GM10266 (cell line): ENCODE measurements around the gene HID1.
"Not testable (repeated sequence)": the region's sequence is repeated elsewhere in the genome, so short reads cannot be mapped to it uniquely, and the experiment has no call there.

ENCODE experiments used
- DNase-seq: peaks from one replicate; pipeline ENCODE4 v3.0.0; 2012; ENCODE audit errors: extremely low spot score
- TF ChIP-seq, protein P1 (sequence below): IDR thresholded peaks from 2 replicates; pipeline ENCODE4 v1.5.1; 2012; ENCODE audit warnings: mild to moderate bottlenecking, low read depth; ENCODE audit not compliant: control insufficient read depth, insufficient read depth; ENCODE audit errors: missing control alignments

HID1 gene

DNA sequence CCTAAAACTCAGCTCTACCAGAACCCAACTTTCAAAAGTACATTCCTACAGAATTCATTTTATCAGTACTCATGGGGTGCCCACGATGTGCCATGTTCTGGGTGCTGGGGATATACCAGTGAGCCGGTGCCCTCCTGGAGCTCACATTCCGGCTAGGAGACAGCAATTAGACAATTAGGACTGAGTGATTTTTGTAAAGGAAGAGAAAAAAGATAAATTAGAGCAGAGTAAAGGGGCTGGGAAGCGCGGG is 39.5 kb upstream of the HID1 start:
- no peak for DNase-seq
- TF ChIP-seq, protein P1, sequence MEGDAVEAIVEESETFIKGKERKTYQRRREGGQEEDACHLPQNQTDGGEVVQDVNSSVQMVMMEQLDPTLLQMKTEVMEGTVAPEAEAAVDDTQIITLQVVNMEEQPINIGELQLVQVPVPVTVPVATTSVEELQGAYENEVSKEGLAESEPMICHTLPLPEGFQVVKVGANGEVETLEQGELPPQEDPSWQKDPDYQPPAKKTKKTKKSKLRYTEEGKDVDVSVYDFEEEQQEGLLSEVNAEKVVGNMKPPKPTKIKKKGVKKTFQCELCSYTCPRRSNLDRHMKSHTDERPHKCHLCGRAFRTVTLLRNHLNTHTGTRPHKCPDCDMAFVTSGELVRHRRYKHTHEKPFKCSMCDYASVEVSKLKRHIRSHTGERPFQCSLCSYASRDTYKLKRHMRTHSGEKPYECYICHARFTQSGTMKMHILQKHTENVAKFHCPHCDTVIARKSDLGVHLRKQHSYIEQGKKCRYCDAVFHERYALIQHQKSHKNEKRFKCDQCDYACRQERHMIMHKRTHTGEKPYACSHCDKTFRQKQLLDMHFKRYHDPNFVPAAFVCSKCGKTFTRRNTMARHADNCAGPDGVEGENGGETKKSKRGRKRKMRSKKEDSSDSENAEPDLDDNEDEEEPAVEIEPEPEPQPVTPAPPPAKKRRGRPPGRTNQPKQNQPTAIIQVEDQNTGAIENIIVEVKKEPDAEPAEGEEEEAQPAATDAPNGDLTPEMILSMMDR: no peak

DNA sequence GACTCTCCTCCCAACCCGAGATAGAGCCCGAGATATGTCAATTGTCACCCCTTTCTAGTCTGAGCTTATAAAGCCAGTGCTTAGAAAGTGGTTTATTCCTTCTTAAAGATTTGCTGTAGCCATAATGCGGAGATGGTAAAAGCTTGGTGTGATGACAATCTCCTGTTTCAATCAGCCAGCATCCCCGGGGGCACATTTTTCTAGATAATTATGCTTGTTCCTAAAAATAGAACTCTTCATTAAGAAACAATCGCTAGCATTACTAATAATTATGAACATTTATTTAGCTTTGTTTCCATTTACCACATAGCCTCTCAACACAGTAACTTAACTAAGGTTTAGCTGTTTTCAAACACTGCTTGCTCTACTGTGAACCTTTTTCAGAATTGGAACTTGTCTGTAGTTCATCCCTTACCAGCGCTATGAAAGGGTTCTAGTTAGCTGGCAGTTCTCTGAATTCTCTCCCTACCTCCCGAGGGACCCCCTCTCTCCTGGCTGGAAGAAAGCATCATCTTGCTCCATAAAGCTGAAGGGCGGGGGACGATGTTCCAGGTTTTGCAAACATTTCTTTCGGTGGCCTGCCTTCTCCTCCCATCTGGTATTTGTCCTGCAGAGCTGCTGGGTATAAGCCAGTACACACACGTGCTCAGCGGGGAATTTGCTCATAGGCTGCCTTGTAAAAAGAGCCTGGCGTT is 39.0 kb upstream of the HID1 start:
- DNase-seq: no peak
- TF ChIP-seq, protein P1: no peak

DNA sequence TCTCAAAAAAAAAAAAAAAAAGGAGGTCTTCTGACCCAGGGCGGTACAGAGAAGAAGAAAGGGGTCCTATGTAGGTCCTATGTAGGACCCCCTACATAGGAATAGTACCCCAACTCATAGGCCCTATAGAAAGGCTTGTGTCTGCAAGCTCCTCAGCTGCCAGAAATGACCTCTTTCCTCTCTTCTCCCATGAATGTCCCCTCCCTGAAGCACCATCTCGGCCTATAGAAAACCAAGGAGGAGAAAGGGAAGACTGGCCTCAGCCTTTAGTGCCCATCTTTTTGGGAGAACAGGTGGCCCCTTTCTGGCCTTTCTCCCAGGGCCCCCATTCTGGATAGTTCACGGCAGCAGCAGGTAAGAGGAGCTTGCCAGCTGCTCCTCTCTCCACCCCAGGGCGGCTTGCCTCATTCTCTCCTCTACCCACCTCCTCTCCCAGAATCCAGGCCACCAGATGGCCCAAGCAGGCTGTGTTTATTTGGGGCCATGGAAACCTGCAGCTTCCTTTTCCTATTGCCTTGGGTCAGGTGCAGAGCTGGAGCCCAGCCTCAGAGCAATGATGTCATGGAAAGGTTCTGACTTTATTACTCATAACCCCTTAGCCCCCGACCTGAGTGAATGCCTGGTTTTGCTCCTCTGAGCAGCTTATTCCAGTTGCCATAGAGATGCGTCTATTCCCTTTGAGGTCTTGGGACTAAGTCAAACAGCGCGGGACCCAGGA is 38.3 kb upstream of the HID1 start:
- peak; percentile 29 for DNase-seq

DNA sequence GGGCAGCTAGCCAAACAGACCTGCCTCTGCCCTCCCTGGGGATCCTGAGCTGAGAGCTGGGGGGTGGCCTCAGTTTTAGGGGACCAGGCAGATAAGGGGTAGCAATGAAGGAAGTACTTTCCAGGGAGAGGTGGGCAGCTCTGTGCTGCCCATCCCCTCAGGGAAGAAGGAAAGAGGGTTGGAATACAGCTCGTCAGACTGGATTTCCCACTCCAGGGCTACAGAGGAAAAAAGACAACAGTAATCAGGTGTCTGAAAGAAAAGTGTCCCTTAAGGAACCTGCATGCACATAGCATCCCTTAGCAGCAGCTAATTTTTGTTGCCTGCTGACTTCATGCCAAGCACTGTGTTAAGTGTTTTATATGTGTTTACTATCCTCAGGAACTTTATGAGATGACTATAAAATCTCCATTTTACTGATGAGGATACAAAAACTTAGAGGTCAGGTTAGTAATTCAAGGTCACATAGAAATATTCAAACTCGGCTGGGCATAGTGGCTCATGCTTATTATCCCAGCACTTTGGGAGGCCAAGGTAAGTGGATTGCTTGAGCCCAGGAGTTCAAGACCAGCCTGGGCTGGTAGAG is 36.7 kb upstream of the HID1 start:
- DNase-seq: no peak
- TF ChIP-seq, protein P1: no peak

More for the DNA sequence above, 38.3 kb upstream of the HID1 start:
- TF ChIP-seq, protein P1: no peak

DNA sequence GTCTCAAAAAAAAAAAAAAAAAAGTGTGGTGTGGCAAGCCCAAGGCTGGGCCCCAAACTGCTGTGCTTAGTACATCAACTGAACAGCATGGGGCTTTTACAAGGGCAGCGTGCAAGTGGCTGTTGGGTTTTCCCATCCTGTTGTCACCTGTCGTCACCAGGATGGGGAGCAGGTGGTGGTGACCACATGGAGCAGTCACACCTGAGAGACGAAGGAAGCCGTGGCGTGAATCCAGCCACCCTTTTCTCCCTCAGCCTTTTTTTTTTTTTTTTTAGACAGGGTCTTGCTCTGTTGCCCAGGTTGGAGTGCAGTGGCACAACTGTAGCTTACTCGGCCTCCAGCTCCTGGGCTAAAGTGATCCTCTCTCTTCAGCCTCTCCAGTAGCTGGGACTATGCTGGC is 35.8 kb upstream of the HID1 start:
- no peak for DNase-seq

DNA sequence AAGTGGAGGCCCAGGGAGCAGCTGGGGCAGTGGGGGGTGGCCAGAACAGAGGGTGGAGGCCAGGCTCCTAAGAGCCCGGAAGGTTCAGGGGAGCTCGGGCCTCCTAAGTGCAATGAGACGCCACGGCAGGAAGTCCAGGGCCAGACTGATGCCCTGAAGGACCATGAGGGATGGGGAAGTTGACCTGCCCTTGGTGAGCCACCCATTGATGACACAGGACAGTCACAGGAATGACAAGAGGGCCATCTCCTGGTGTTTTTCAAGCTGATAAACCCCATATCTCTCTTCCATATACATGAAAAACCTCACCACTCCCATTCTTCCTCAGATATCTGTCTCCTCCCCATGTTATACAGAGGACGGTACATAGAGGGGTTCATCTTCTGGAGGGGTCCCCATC is 34.1 kb upstream of the HID1 start:
- peak; percentile 37 for DNase-seq
- TF ChIP-seq, protein P1: peak; percentile 2

More for the DNA sequence above, 35.8 kb upstream of the HID1 start:
- TF ChIP-seq, protein P1: no peak

DNA sequence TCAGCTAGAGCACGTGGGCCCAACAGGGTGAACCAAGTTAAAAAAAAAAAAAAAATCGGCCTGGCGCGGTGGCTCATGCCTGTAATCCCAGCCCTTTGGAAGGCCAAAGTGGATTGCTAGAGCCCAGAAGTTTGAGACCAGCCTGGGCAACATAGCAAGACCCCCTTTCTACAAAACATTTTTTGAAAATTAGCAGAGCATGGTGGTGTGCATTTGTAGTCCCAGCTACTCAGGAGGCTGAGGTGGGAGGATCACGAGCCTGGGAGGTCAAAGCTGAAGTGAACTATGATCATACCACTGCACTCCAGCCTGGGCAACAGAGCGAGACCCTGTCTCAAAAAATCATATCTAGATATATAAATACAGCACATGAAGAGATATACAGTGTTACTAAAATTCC is 33.5 kb upstream of the HID1 start:
- not testable (repeated sequence) for DNase-seq
